Pulmonary artery endothelial cell (primary cell): ENCODE measurements around the gene ANKZF1. TPM values are rescaled to one million over a fixed set of nuclear protein-coding genes. Genes with fewer than 3 reads are reported as not detected.

Experiments
- DNase-seq: peaks from one replicate; pipeline ENCODE4 v3.0.0-alpha.2; 2011; ENCODE audit warnings: low read depth, low spot score
- total RNA-seq: library from RNA; depleted of rRNA; stranded (reverse); fragments of >200 nt; gene quantifications from 2 replicates; pipeline ENCODE4 v1.2.3, GENCODE V29; 2014

Gene ANKZF1
- total RNA-seq, 1 donor from 2014 or later, result 18.5 TPM

GRCh38 chr2:219281588-219281987 lies 52.0 kb downstream of the ANKZF1 start:
- DNase-seq, result no peak

DNA sequence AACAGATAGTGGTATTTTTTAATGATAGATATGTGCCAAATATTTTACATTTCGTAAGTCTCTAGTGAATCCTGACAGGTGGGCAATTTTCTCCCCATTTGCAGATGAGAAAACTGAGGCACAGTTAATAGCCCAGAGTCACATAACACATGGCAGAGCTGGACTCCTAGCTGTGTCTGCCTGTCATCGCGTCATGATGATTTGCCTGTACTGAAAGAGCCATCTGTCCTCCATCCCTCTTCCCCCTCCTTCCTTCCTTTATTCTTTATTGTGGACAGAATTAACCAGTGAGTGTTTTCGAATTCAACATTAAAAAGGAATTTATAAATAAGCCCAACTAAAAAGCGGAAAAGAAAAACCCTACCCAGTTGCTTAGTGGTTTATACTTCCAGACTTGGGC lies 52.8 kb downstream of the ANKZF1 start:
- no peak for DNase-seq

DNA sequence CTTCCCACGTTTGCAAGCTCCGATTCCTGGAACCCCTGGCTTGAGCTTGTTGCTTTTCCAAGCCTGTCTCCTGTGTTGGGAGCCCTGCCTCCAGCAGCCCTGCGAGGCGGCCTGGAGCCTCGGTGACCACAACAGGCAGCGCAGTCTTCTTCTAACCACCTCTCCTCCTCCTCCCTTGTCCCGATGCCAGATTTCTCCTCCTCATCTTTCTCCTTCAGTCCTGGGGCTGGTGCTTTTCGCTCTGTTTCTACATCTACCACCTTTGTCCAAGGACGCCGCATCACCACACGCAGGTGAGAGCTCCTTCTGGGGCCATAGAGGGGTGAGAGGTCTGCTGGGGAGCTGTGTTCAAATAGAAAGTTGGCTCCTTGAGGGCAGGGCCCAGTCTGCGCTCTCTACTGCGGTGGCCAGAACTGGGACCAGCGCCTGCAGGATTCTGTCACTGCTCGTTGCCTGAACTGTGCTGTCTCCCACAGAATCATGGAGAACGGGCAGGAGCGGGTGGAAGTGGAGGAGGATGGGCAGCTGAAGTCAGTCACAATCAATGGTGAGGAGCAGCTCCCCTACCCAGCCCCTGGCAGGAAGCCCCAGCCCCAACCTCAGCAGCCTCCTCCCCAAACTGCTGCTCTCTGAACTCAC lies 53.5 kb downstream of the ANKZF1 start:
- DNase-seq, result no peak

- DNase-seq, result no peak
Measured at GRCh38 chr2:219284501-219285372, 55.1 kb downstream of the ANKZF1 start.

GRCh38 chr2:219285373-219285735 lies 55.7 kb downstream of the ANKZF1 start:
- no peak for DNase-seq

GRCh38 chr2:219285894-219286425 lies 56.4 kb downstream of the ANKZF1 start:
- no peak for DNase-seq

Other genes starting within 250 kb of the ANKZF1 start
- not detected in 2 replicates for gene FEV, start 244.6 kb upstream of the ANKZF1 start, total RNA-seq
- not detected in 2 replicates for gene CRYBA2, start 236.4 kb upstream of the ANKZF1 start, total RNA-seq
- gene CFAP65, start 188.3 kb upstream of the ANKZF1 start, total RNA-seq, result under 0.01 TPM in 1 of 2 replicates, not detected in the other
- under 0.01 TPM in 1 of 2 replicates, not detected in the other for gene IHH, start 168.9 kb upstream of the ANKZF1 start, total RNA-seq
- 16.4 and 26.3 TPM in 2 replicates for gene NHEJ1, start 69.0 kb upstream of the ANKZF1 start, total RNA-seq
- gene SLC23A3, start 59.8 kb upstream of the ANKZF1 start, total RNA-seq, result 0.59 and 2.2 TPM in 2 replicates
- 18.4 and 24.1 TPM in 2 replicates for gene CNPPD1, start 52.9 kb upstream of the ANKZF1 start, total RNA-seq
- 52.6 and 60.1 TPM in 2 replicates for gene RETREG2, start 51.5 kb upstream of the ANKZF1 start, total RNA-seq
- gene ZFAND2B, start 23.0 kb upstream of the ANKZF1 start, total RNA-seq, result 18.8 and 20.2 TPM in 2 replicates
- 20.0 and 69.3 TPM in 2 replicates for gene ABCB6, start 10.8 kb upstream of the ANKZF1 start, total RNA-seq
- gene ATG9A, start 170 bp upstream of the ANKZF1 start, total RNA-seq, result 41.3 and 53.3 TPM in 2 replicates
- gene GLB1L, start 15.6 kb downstream of the ANKZF1 start, total RNA-seq, result 5.9 and 8.1 TPM in 2 replicates
- gene STK16, start 15.7 kb downstream of the ANKZF1 start, total RNA-seq, result 22.2 and 23.5 TPM in 2 replicates
- gene TUBA4B, start 23.4 kb downstream of the ANKZF1 start, total RNA-seq, result not detected in 2 replicates
- gene TUBA4A, start 24.1 kb downstream of the ANKZF1 start, total RNA-seq, result 14.0 and 29.0 TPM in 2 replicates
- gene DNAJB2, start 49.6 kb downstream of the ANKZF1 start, total RNA-seq, result 20.8 and 31.0 TPM in 2 replicates
- gene PTPRN, start 79.6 kb downstream of the ANKZF1 start, total RNA-seq, result not detected in 2 replicates
- not detected in 2 replicates for gene RESP18, start 102.9 kb downstream of the ANKZF1 start, total RNA-seq
- gene DNPEP, start 158.1 kb downstream of the ANKZF1 start, total RNA-seq, result 50.0 and 60.6 TPM in 2 replicates
- gene DES, start 188.6 kb downstream of the ANKZF1 start, total RNA-seq, result not detected in 2 replicates
- 0.39 and 1.8 TPM in 2 replicates for gene SPEG, start 205.0 kb downstream of the ANKZF1 start, total RNA-seq